ENCODE data around the gene BICC1. TPM values are rescaled to one million over a fixed set of nuclear protein-coding genes. Genes with fewer than 3 reads are reported as not detected.

The BICC1 gene
- total and polyA plus RNA-seq, 2 of the 8 experiments (the other 6 are each of a cell fraction or from before 2014, with no cell fraction given): 0.20 to 0.73 TPM

- CTCF ChIA-PET (ENCODE audit: partially characterized antibody): no interaction called here
- H3K4me2 ChIP-seq (ENCODE audit: insufficient read depth in 1 of 2, low read depth in 2 of 2, low read length in 2 of 2): no peak overlapping the region
- no peak for FAIRE-seq
Observed at GRCh38 chr10:58661336-58661735, 148.7 kb downstream of the BICC1 start.

More at GRCh38 chr10:58661336-58661735, 148.7 kb downstream of the BICC1 start:
- H3K27ac ChIP-seq (ENCODE audit: low read depth, low read length): no peak overlapping the region
- no peak overlapping the region for H2BK120ac ChIP-seq (replicated peaks; ENCODE audit: low read depth, low read length)
- DNase-seq (ENCODE audit: low read depth in 1 of 2, low spot score in 2 of 2): no peak
- H4K8ac ChIP-seq (ENCODE audit: extremely low read depth, insufficient read depth, low read length): no peak overlapping the region
- WGBS, 2 experiments (ENCODE audit: extremely low coverage in 1 of 2, insufficient coverage in 1 of 2, insufficient read length in 1 of 2, insufficient replicate concordance in 2 of 2, low coverage in 1 of 2, low lambda C conversion rate in 2 of 2, missing lambda C conversion rate in 1 of 2): 96% methylated on average over 1 of the region's 1 CpG; no CpG with 5 or more reads in 1 of the 2 experiments
- no peak overlapping the region for H4K5ac ChIP-seq (ENCODE audit: insufficient read length, low read depth, low read length)
- no peak overlapping the region for H2BK20ac ChIP-seq (ENCODE audit: low read length)
- H3K23ac ChIP-seq (ENCODE audit: insufficient read length): no peak overlapping the region
- H2BK5ac ChIP-seq (ENCODE audit: low read depth, low read length): no peak overlapping the region
- H3K36me3 ChIP-seq (ENCODE audit: control insufficient read depth in 2 of 4, insufficient read depth in 4 of 4, low read length in 3 of 4): no peaks in the 10 kb centered on the region; a peak in 1 of 8 replicates
- H3K9ac ChIP-seq (replicated peaks in 1 of 4; ENCODE audit: extremely low read depth in 1 of 4, low read depth in 3 of 4, low read length in 3 of 4): no peak overlapping the region
- POLR2A ChIA-PET (ENCODE audit: partially characterized antibody): no interaction called here
- no peaks in the 10 kb centered on the region; a peak in 1 of 7 replicates for H3K4me1 ChIP-seq (replicated peaks in 1 of 4; ENCODE audit: control insufficient read depth in 3 of 4, insufficient read depth in 4 of 4, low read length in 3 of 4)
- no peak overlapping the region for H3K18ac ChIP-seq (ENCODE audit: extremely low read depth, low read length)
- H4K20me1 ChIP-seq (replicated peaks in 1 of 2; ENCODE audit: control insufficient read depth in 1 of 2, insufficient read depth in 2 of 2, low read length in 2 of 2): no peaks in the 10 kb centered on the region
- no peaks in the 10 kb centered on the region for H3K23me2 ChIP-seq (ENCODE audit: low read depth, low read length)
- H3K79me2 ChIP-seq (ENCODE audit: control insufficient read depth in 1 of 2, insufficient read depth in 2 of 2, low read length in 2 of 2): no peaks in the 10 kb centered on the region
- H3K14ac ChIP-seq (ENCODE audit: insufficient read length): no peak overlapping the region
- H2AK5ac ChIP-seq (ENCODE audit: low read depth, low read length): no peak overlapping the region
- H3K79me1 ChIP-seq (ENCODE audit: low read depth, low read length): no peaks in the 10 kb centered on the region
- no peak overlapping the region for H3K56ac ChIP-seq (replicated peaks; ENCODE audit: insufficient read length, low read depth, low read length)
- H2BK15ac ChIP-seq (ENCODE audit: low read length): no peak overlapping the region
- no peak overlapping the region for H3K4me3 ChIP-seq (ENCODE audit: extremely low read depth in 1 of 4, insufficient read depth in 2 of 4, low read depth in 3 of 4, low read length in 4 of 4)
- no peak overlapping the region for H4K91ac ChIP-seq (replicated peaks; ENCODE audit: insufficient read length, low read length)
- H3K9me3 ChIP-seq (ENCODE audit: insufficient read depth in 2 of 2, low read depth in 1 of 2, low read length in 1 of 2): peaks cover 4 to 17% of the 10 kb centered on the region in 2 experiments; a peak in 2 of 4 replicates
- no peak for TF ChIP-seq YY1 (IDR thresholded peaks at IDR 0.05; ENCODE audit: low read depth, low read length)
- no peak for TF ChIP-seq EGR1 (IDR thresholded peaks at IDR 0.05; ENCODE audit: borderline replicate concordance, low read depth, low read length)
- TF ChIP-seq CEBPB (IDR thresholded peaks at IDR 0.05; ENCODE audit: low read depth, low read length): no peak
- TF ChIP-seq RXRA (IDR thresholded peaks at IDR 0.05; ENCODE audit: insufficient read depth, low read depth, low read length): no peak
- TF ChIP-seq CHD2 (IDR thresholded peaks at IDR 0.05; ENCODE audit: low read length): no peak
- TF ChIP-seq, protein P1, sequence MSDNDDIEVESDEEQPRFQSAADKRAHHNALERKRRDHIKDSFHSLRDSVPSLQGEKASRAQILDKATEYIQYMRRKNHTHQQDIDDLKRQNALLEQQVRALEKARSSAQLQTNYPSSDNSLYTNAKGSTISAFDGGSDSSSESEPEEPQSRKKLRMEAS (IDR thresholded peaks at IDR 0.05): no peak
- H2AFZ ChIP-seq (ENCODE audit: low read length): no peak overlapping the region
- H3K27me3 ChIP-seq (replicated peaks in 1 of 4; ENCODE audit: control insufficient read depth in 3 of 4, extremely low read depth in 1 of 4, insufficient read depth in 3 of 4, low read length in 3 of 4): no peaks in the 10 kb centered on the region
- H2BK12ac ChIP-seq (ENCODE audit: low read depth, low read length): no peak overlapping the region
- no peak overlapping the region for H3K4ac ChIP-seq (replicated peaks; ENCODE audit: insufficient read length, low read depth, low read length)
